Endothelial cell of umbilical vein (primary cell): ENCODE data around the gene SERPINA1. TPM values are rescaled to one million over a fixed set of nuclear protein-coding genes. Genes with fewer than 3 reads are reported as not detected.

ENCODE experiments used
- BruUV-seq: library from RNA; stranded (reverse); fragments of 400-500 nt; replicated peaks from 2 replicates; lab custom pipeline; 2021; lab: Mats Ljungman, UMichigan
- CTCF ChIA-PET: fragments of 300-600, 350-600 bp; sonication (Branson Sonifier 250); formaldehyde crosslinking; loops from one replicate; lab custom pipeline; 2021; ENCODE audit warnings: antibody characterized with exemption, inconsistent platforms; lab: Charles Lee
- POLR2A ChIA-PET: fragments of 300-600, 350-600 bp; sonication (Branson Sonifier 250); formaldehyde crosslinking; loops from one replicate; lab custom pipeline; 2021; ENCODE audit warnings: antibody characterized with exemption, inconsistent platforms; lab: Charles Lee
- DNase-seq: peaks from one replicate; pipeline ENCODE4 v3.0.0-alpha.2; 2011; ENCODE audit warnings: low read depth, low spot score
- FAIRE-seq: peaks from 2 replicates; lab custom pipeline; 2011; peaks lifted over from hg19 to GRCh38; lab: Jason Lieb, UNC
- H2AFZ ChIP-seq: 2 replicates; pipeline ENCODE4 v1.6.0; 2012; ENCODE audit warnings: low read depth, low read length, control low read depth, inconsistent platforms
- H3K27ac ChIP-seq: 2 replicates; pipeline ENCODE4 v1.5.1; 2011; ENCODE audit warnings: low read depth, mild to moderate bottlenecking, control low read depth, low read length, moderate library complexity; ENCODE audit not compliant: insufficient read depth
- H3K27me3 ChIP-seq, 2 experiments: 2 replicates each; pipeline versions ENCODE4 v1.6.0 to v1.6.1; 2011; ENCODE audit warnings: low read length in 2 of 2, mixed read lengths in 1 of 2; ENCODE audit not compliant: control insufficient read depth in 2 of 2, insufficient read depth in 2 of 2
- H3K36me3 ChIP-seq, 2 experiments: 2 replicates in 1 of 2; 3 replicates in 1 of 2; pipeline ENCODE4 v1.5.1; 2011; ENCODE audit warnings: low read length in 2 of 2, mild to moderate bottlenecking in 1 of 2, moderate library complexity in 1 of 2; ENCODE audit not compliant: control insufficient read depth in 2 of 2, insufficient read depth in 2 of 2; ENCODE audit errors: extremely low read depth in 1 of 2
- H3K4me1 ChIP-seq: 3 replicates; pipeline ENCODE4 v1.5.1; 2011; ENCODE audit warnings: mild to moderate bottlenecking, low read length; ENCODE audit not compliant: control insufficient read depth, insufficient read depth; ENCODE audit errors: extremely low read depth
- H3K4me2 ChIP-seq: 2 replicates; pipeline ENCODE4 v1.6.1; 2011; ENCODE audit warnings: low read length, control low read depth, mixed read lengths; ENCODE audit not compliant: insufficient read depth
- H3K4me3 ChIP-seq, 3 experiments: fragments of 200-600 bp in 1 of 3; sonication (generic), shearing (Covaris generic) in 1 of 3; replicated peaks in 1 of 3; 2 replicates each; pipeline ENCODE4 v1.5.1; 2011 to 2016; ENCODE audit warnings: control low read depth in 3 of 3, low read length in 3 of 3, mild to moderate bottlenecking in 2 of 3, inconsistent platforms in 1 of 3, low read depth in 1 of 3, moderate library complexity in 1 of 3; ENCODE audit not compliant: insufficient read depth in 1 of 3
- H3K79me2 ChIP-seq: 2 replicates; pipeline ENCODE4 v1.6.0; 2012; ENCODE audit warnings: low read length, inconsistent platforms; ENCODE audit not compliant: control insufficient read depth, insufficient read depth
- H3K9ac ChIP-seq: replicated peaks from 2 replicates; pipeline ENCODE3; 2011; ENCODE audit warnings: low read length, control low read depth; ENCODE audit not compliant: insufficient read depth; ENCODE audit errors: extremely low read depth
- H3K9me1 ChIP-seq: replicated peaks from 3 replicates; pipeline ENCODE4 v1.6.0; 2011; ENCODE audit warnings: mild to moderate bottlenecking, low read length; ENCODE audit not compliant: control insufficient read depth, insufficient read depth; ENCODE audit errors: extremely low read depth
- H3K9me3 ChIP-seq: replicated peaks from 2 replicates; pipeline ENCODE4 v1.5.1; 2012; ENCODE audit warnings: low read length, inconsistent platforms; ENCODE audit not compliant: control insufficient read depth, insufficient read depth
- H4K20me1 ChIP-seq: replicated peaks from 2 replicates; pipeline ENCODE3; 2011; ENCODE audit warnings: mild to moderate bottlenecking, low read length; ENCODE audit not compliant: control insufficient read depth, insufficient read depth; ENCODE audit errors: extremely low read depth
- CTCF ChIP-seq, 2 donors: IDR thresholded peaks; 1 replicate in 1 of 2; 2 replicates in 1 of 2; pipeline ENCODE4 v1.5.1; 2011; ENCODE audit warnings: low read length in 2 of 2, mild to moderate bottlenecking in 2 of 2, moderate library complexity in 2 of 2, control low read depth in 1 of 2, inconsistent platforms in 1 of 2, low read depth in 1 of 2; ENCODE audit not compliant: insufficient read depth in 1 of 2; ENCODE audit errors: extremely low read depth in 1 of 2
- EZH2 ChIP-seq: IDR thresholded peaks from 2 replicates; pipeline ENCODE4 v1.6.1; 2012; ENCODE audit warnings: borderline replicate concordance, low read depth, mild to moderate bottlenecking, moderate library complexity, low read length, inconsistent platforms; ENCODE audit not compliant: severe bottlenecking
- FOS ChIP-seq: IDR thresholded peaks from 2 replicates; pipeline ENCODE4 v1.6.1; 2011; ENCODE audit warnings: mild to moderate bottlenecking, low read length, moderate library complexity, borderline replicate concordance; ENCODE audit not compliant: insufficient read depth
- GATA2 ChIP-seq: IDR thresholded peaks from 2 replicates; pipeline ENCODE4 v1.7.0; 2011; ENCODE audit warnings: low read depth, mild to moderate bottlenecking, moderate library complexity, mixed read lengths, low read length; ENCODE audit not compliant: insufficient read length, insufficient read depth
- JUN ChIP-seq: IDR thresholded peaks from 2 replicates; pipeline ENCODE4 v1.6.1; 2011; ENCODE audit warnings: borderline replicate concordance, low read depth; ENCODE audit not compliant: insufficient read length, insufficient read depth
- MAX ChIP-seq: IDR thresholded peaks from 2 replicates; pipeline ENCODE4 v1.6.1; 2011; ENCODE audit not compliant: insufficient read depth, insufficient read length
- MYC ChIP-seq: IDR thresholded peaks from one replicate; pipeline ENCODE4 v1.6.1; 2011; ENCODE audit warnings: mild to moderate bottlenecking, low read depth, low read length
- POLR2A ChIP-seq: IDR thresholded peaks from 2 replicates; pipeline ENCODE4 v1.6.1; 2012; ENCODE audit warnings: low read depth, mild to moderate bottlenecking, control low read depth, low read length
- POLR2AphosphoS5 ChIP-seq: IDR thresholded peaks from 2 replicates; pipeline ENCODE4 v1.6.1; 2012; ENCODE audit warnings: low read depth, mild to moderate bottlenecking, control low read depth, low read length, moderate library complexity; ENCODE audit not compliant: insufficient read depth
- dilution Hi-C: fragments of 300-500 bp; cut with MboI; formaldehyde crosslinking; loops from one replicate; pipeline ENCODE4 v1.15.0; 2019; ENCODE audit warnings: low sequenced_read_pairs; ENCODE audit not compliant: extremely low pct_ligation_motif_present
- intact Hi-C: fragments of 100-400 bp; cut with micrococcal nuclease; formaldehyde crosslinking; loops from one replicate; pipeline ENCODE4 v1.10.0; 2022
- polyA plus RNA-seq, 4 experiments: library from polyadenylated mRNA; depleted of rRNA in 3 of 4; stranded (reverse) in 3 of 4; unstranded in 1 of 4; fragments of >200 nt; gene quantifications; 2 replicates each; pipeline versions ENCODE4 v1.2.1 to v1.2.3, GENCODE V29; 2011 to 2012; ENCODE audit warnings: missing spikeins in 1 of 4
- total RNA-seq: library from RNA; stranded (reverse); gene quantifications from 2 replicates; pipeline ENCODE4 v1.2.3, GENCODE V29; 2021

The SERPINA1 gene
- total and polyA plus RNA-seq, 2 donors (not counting 3 experiments of a cell fraction or from before 2014, with no cell fraction given), result not detected

GRCh38 chr14:94407906-94408305 is 19.5 kb upstream of the SERPINA1 start:
- H2AFZ ChIP-seq, result no peak overlapping the region
- BruUV-seq, result no TSS peak
- H3K9ac ChIP-seq, result no peak overlapping the region
- POLR2A ChIA-PET, result no interaction called here
- dilution Hi-C loops, result no loop called here
- H3K4me2 ChIP-seq, result no peak overlapping the region
- no peaks in the 10 kb centered on the region for H4K20me1 ChIP-seq
- intact Hi-C loops, result no loop called here
- no peak for TF ChIP-seq GATA2
- no peak for TF ChIP-seq CTCF (IDR thresholded peaks at IDR 0.05; ENCODE audit: extremely low read depth in 1 of 2, insufficient read depth in 1 of 2, low read depth in 1 of 2, low read length in 2 of 2)
- TF ChIP-seq MAX, result no peak
- no peak for TF ChIP-seq FOS
- TF ChIP-seq POLR2AphosphoS5, result no peak
- no peak for TF ChIP-seq POLR2A
- TF ChIP-seq EZH2, result no peak
- no peak for TF ChIP-seq JUN
- no peak for TF ChIP-seq MYC
- no peaks in the 10 kb centered on the region for H3K4me1 ChIP-seq
- FAIRE-seq (no peak), DNase-seq (no peak)
- H3K4me3 ChIP-seq, result no peak overlapping the region
- no peaks in the 10 kb centered on the region for H3K27me3 ChIP-seq
- H3K27ac ChIP-seq, result no peak overlapping the region
- CTCF ChIA-PET, result no interaction called here
- H3K36me3 ChIP-seq, result no peaks in the 10 kb centered on the region
- no peaks in the 10 kb centered on the region for H3K9me1 ChIP-seq
- H3K79me2 ChIP-seq, result no peaks in the 10 kb centered on the region
- H3K9me3 ChIP-seq, result no peaks in the 10 kb centered on the region
